ENCODE measurements around the gene MAGOH.

Gene MAGOH

DNA sequence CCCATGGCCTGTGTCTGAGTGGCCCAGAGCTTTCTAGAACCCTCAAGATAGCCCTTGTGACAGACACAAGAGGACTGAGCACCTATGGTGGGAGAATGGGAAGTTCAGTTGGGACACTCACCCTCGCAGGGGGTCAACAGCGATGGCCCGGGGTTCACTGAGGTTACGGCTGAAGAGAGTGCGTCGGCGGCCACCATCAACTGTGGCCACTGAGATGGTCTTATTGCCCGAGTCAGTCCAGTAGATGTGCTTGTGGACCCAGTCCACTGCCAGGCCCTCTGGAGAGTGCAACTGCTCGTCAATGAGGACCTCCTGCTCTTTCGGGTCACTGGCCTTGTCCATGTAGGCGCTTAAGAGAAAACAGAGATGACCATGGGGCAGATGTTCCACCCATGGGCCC is 25.7 kb upstream of the MAGOH start:
- TF ChIP-seq, protein P1, sequence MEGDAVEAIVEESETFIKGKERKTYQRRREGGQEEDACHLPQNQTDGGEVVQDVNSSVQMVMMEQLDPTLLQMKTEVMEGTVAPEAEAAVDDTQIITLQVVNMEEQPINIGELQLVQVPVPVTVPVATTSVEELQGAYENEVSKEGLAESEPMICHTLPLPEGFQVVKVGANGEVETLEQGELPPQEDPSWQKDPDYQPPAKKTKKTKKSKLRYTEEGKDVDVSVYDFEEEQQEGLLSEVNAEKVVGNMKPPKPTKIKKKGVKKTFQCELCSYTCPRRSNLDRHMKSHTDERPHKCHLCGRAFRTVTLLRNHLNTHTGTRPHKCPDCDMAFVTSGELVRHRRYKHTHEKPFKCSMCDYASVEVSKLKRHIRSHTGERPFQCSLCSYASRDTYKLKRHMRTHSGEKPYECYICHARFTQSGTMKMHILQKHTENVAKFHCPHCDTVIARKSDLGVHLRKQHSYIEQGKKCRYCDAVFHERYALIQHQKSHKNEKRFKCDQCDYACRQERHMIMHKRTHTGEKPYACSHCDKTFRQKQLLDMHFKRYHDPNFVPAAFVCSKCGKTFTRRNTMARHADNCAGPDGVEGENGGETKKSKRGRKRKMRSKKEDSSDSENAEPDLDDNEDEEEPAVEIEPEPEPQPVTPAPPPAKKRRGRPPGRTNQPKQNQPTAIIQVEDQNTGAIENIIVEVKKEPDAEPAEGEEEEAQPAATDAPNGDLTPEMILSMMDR (IDR thresholded peaks at IDR 0.05; ENCODE audit: borderline replicate concordance, control extremely low read depth, extremely low read depth, insufficient read depth, missing control alignments), result no peak

GRCh38 chr1:53262000-53262399 is 23.7 kb upstream of the MAGOH start:
- DNase-seq (ENCODE audit: low spot score), result no peak
- TF ChIP-seq, protein P1 (IDR thresholded peaks at IDR 0.05; ENCODE audit: borderline replicate concordance, control extremely low read depth, extremely low read depth, insufficient read depth, missing control alignments), result no peak
- in situ Hi-C loops (cut with MboI; ENCODE audit: low sequenced_read_pairs, unreplicated experiment), result no loop called here

More for the DNA sequence above, 25.7 kb upstream of the MAGOH start:
- DNase-seq (ENCODE audit: low spot score), result no peak
- in situ Hi-C loops (cut with MboI; ENCODE audit: low sequenced_read_pairs, unreplicated experiment), result no loop called here

DNA sequence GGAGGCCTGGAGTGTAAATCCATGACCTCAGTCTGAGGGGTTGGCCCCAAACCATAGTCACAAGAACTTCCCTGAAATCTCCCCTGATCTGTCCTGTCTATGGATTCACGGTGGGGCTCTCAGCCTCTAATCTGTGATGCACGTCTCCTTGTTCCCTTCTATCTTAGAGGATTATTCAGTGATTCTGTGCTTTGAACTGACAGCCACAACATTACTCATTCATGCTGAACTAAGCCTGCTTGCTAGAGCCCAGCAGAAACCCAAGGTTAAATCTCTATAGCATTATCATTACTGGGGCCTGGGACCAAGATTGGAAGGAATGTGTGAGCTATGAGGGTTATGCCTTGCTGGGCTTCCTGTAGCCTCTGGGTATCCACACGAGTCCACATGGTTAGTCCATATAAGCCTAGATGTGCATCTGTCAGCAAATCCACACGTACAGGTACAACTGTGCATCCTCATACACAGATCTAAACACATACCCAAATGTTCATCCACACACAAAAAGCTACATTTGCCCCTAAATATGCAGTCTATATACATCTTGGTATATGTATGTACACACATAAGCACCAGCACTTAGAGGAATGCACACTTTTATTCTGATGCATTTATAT is 22.4 kb upstream of the MAGOH start:
- in situ Hi-C loops (cut with MboI; ENCODE audit: low sequenced_read_pairs, unreplicated experiment), result no loop called here
- no peak for DNase-seq (ENCODE audit: low spot score)
- TF ChIP-seq, protein P1 (IDR thresholded peaks at IDR 0.05; ENCODE audit: borderline replicate concordance, control extremely low read depth, extremely low read depth, insufficient read depth, missing control alignments), result no peak

DNA sequence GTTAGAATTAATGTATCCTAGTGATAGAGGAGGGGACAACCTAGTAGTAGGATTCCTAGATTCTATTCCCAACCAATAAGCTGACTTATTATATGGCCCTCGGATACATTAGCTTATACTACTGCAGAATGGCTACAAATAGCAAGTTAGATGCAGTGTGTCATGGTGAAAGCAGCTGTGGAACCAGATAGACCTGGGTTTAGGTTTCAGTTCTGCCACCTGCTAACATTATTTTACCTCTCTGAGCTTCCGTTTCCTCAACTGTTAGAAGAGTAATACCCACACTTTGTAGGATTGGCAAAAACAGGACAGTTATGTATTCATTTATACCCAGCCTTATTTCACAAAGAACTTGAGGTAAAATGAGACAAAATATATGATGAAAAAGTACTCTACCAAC is 21.6 kb upstream of the MAGOH start:
- in situ Hi-C loops (cut with MboI; ENCODE audit: low sequenced_read_pairs, unreplicated experiment), result no loop called here
- TF ChIP-seq, protein P1 (IDR thresholded peaks at IDR 0.05; ENCODE audit: borderline replicate concordance, control extremely low read depth, extremely low read depth, insufficient read depth, missing control alignments), result no peak
- DNase-seq (ENCODE audit: low spot score), result no peak

GRCh38 chr1:53258216-53258615 is 19.9 kb upstream of the MAGOH start:
- in situ Hi-C loops (cut with MboI; ENCODE audit: low sequenced_read_pairs, unreplicated experiment), result no loop called here
- TF ChIP-seq, protein P1 (IDR thresholded peaks at IDR 0.05; ENCODE audit: borderline replicate concordance, control extremely low read depth, extremely low read depth, insufficient read depth, missing control alignments), result no peak
- no peak for DNase-seq (ENCODE audit: low spot score)

DNA sequence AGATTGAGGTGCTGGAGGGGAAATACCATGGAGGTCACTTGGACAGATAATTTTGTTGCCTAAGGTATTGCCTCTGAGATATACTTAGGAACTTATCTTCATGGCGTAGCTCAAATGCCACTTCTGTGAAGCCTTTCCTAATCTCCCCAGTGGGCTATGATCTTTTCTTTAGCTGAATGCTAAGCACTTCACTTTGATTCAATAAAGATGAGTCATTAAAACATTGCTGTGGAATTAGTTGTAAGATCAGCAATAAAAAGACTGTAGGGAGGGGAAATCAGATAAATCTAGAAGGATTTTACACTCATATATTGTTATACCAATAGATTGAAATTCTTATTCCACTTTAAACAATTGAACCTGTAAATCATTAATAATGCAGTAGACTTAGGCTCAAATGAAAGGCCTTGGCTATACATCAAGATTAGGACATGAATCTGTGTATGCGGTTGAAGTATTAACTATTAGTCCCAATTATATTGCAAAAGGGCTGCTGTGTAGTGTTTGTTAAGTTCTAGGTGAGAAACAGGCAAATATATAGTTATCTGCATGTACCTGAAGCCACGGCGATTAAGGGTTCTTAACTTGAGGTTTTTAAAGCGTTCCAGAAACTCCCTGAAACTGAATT is 19.2 kb upstream of the MAGOH start:
- in situ Hi-C loops (cut with MboI; ENCODE audit: low sequenced_read_pairs, unreplicated experiment), result no loop called here
- no peak for DNase-seq (ENCODE audit: low spot score)
- TF ChIP-seq, protein P1 (IDR thresholded peaks at IDR 0.05; ENCODE audit: borderline replicate concordance, control extremely low read depth, extremely low read depth, insufficient read depth, missing control alignments), result no peak

All from GM13976 (cell line).